HG02870 (cell line): ENCODE results near the gene HMGCL.
"Not testable (repeated sequence)": the region's sequence is repeated elsewhere in the genome, so short reads cannot be mapped to it uniquely, and the experiment has no call there.

Experiments used
- ATAC-seq: cut with Tn5 transposase; IDR thresholded peaks from one replicate; pipeline ENCODE4 v1.9.1; 2021; ENCODE audit warnings: mild to moderate bottlenecking, moderate library complexity; ENCODE audit not compliant: unreplicated experiment

Gene HMGCL

DNA sequence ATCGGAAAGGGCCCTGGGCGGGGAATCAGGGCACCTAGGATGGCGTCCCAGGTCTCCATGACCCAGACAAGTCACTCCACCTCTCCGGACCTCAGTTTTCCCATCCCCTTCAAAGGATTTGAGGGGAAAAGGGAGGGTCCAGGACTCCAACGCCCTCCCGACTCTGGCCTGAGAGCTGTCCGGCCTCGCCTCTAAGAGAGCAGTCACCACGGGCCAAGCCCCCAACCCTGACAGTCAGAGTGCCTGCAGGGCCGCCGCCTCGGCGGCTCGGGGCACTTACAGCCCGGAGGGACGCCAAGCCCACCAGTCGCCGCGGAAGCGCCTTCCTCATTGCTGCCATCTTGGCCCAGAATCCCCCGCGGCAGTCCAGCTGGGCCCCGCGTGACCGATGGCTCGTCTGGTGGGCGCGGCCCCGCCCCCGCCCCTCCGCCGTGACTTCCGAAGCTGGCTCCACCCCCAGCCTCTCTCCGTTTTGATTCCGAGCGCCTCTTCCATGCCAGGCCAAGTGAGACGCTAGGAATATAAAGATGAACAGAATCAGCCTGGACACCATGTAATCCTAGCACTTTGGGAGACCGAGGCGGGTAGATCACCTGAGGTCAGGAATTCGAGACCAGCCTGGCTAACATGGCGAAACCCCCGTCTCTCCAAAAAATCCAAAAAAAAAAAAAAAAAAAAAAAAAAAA, at the start of gene HMGCL:
Gene HMGCL (minus strand): TSS at position 354 of the 686 bp plus-strand sequence. CDS start 14 bp downstream, at position 340.
- ATAC-seq, result no peak

GRCh38 chr1:23872421-23872820, 47.2 kb upstream of the HMGCL start:
- ATAC-seq, result no peak

GRCh38 chr1:23869051-23869450, 43.8 kb upstream of the HMGCL start:
- no peak for ATAC-seq

DNA sequence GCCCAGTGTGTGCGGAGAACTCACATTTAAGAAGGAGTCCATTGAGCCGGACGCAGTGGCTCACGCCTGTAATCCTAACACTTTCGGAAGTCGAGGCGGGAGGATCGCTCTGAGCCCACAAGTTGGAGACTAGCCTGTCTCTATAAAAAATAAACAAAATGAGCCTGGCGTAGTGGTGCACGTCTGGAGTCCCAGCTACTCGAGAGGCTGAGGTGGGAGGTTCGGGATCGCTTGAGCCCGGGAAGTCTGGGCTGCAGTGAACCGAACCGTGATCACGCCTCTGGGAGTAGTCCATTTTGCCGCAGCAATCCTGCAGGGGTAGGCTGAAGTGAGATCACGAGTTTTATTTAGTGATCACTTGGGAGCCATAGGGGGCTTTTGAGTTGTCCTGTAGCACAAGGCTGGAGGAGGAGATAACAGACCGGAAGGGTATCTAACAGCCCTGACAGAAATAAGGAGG, 43.4 kb upstream of the HMGCL start:
- no peak for ATAC-seq

GRCh38 chr1:23867895-23868556, 42.8 kb upstream of the HMGCL start, which contains the start of gene FUCA1:
FUCA1 (minus strand) TSS chr1:23868290; CDS start chr1:23868286, 4 bp downstream.
- ATAC-seq, result peak; percentile 87

DNA sequence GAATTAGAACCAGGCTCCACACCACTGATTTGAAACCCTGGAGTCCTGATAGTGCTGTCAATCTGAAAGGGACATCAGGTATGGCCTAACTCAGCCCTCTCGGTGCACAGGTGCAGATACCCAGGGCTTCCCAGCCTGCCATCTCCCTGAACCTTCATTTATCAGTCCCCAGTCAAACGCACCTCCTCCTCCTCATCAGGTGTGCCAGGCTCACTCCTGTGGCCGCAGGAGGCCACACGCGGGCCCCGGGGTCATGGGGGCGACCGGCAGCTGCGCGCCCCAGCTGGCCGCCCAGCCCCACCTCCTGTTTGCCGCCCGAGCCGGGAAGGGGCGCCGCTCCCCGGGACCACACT, 42.3 kb upstream of the HMGCL start:
- ATAC-seq, result no peak

DNA sequence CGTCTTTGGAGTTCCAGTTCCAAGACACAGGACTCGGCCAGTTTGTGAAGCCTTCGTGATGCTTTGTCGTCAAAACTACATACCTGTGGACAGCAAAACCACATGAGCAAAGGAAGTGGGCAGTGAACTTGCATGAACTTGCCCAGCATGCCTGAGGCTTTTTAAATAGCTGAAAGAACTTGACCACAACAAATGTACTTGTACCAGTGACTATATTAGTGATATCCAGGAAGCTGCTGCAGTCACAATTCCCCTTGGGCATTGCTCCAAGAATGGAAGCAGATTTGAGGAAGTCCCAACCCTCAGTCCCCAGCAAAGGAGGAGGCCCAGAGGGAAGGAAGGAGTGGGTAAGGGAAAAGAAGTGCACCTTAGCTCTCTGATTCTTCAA, 40.3 kb upstream of the HMGCL start:
- no peak for ATAC-seq

DNA sequence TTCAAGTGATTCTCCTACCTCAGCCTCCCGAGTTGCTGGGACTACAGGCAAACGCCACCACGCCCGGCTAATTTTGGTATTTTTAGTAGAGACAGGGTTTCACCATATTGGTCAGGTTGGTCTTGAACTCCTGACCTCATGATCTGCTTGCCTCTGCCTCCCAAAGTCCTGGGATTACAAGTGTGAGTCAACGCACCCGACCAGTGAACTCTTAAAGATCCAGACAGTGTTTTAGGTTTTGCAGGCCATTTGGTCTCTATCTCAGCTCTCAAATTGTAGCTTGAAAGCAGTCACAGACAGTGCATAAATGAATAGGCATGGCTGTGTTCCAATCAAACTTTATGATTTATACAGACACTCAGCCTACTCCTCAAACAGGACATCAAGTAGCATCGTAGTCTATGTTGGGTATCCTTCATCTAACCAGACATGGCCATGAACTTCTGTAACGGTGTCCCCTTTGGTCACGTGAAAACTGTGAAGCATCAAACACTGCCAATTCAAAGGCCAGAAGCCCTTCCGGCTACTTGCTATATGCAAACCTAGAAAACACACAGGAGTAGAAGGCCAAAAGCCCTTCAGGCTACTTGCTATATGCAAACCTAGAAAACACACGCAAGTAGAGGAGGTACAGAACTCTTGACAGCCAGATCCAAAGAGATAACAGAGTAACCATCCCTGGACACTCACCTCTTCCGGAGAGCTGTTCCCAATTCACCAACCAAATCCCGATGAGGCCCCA, 39.7 kb upstream of the HMGCL start:
- ATAC-seq, result no peak

- ATAC-seq, result no peak
Observed at GRCh38 chr1:23862640-23863039, 37.4 kb upstream of the HMGCL start.

GRCh38 chr1:23854568-23854967, 29.3 kb upstream of the HMGCL start:
- no peak for ATAC-seq

- ATAC-seq, result not testable (repeated sequence)
Observed at GRCh38 chr1:23853124-23853523, 27.9 kb upstream of the HMGCL start.

- ATAC-seq, result not testable (repeated sequence)
Observed at GRCh38 chr1:23851406-23851805, 26.2 kb upstream of the HMGCL start.

DNA sequence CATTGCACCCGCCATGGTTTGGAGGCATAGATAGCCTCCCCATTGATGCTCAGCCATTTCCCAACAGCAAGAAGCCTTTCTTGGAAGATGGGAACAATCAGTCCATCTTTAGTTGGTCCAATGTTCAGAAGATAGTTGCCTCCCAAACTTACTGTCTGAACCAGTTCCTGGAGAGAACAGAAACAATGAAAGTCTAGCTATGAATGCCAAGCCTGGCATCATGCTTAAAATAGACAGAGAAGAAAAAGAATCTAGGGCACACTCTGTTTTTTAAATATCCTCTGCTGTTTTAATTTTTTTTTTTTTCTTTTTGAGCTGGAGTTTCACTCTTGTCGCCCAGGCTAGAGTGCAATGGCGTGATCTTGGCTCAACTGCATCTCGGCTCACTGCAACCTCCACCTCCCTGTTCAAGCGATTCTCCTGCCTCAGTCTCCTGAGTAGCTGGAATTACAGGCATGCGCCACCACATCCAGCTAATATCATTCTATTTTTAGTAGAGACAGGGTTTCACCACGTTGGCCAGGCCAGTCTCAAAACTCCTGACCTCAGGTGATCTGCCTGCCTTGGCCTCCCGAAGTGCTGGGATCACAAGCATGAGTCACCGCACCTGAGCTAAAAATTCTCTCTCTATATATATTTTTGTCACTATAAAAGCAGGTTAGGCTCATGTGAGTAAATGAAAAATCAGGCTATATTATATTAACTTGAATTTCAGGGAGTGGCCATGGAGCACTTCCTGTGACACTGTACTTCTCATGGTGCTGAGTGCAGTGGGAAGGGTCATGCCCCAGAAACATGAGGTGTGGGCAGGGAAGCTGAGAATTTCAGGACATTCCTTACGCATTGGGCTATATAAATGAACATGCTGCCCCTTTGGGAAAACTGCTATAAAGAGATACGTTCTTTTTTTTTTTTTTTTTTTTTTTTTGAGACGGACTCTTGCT, 23.7 kb upstream of the HMGCL start:
- ATAC-seq, result no peak

DNA sequence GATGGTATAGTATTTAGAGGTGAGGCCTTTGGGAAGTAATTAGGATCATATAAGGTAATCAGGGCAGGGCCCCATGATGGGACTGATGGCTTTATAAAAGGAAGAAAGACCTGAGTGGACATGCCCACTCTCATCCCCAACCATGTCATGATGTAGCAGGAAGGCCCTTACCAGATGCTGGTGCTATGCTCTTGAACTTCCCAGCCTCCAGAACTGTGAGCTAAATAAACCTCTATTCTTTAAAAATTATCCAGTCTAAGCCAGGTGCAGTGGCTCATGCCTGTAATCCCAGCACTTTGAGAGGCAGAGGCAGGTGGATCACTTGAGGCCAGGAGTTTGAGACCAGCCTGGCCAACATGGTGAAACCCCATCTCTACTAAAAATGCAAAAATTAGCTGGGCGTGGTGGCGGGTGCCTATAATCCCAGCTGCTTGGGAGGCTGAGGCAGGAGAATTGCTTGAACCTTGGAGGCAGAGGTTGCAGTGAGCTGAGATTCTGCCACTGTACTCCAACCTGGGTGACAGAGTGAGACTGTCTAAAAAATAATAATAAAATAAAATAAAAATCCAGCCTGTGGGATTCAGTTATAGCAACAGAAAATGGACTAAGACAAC, 22.4 kb upstream of the HMGCL start:
- ATAC-seq, result not testable (repeated sequence)

GRCh38 chr1:23845163-23845562, 19.9 kb upstream of the HMGCL start:
- ATAC-seq, result no peak

GRCh38 chr1:23843644-23844043, 18.4 kb upstream of the HMGCL start:
- no peak for ATAC-seq

DNA sequence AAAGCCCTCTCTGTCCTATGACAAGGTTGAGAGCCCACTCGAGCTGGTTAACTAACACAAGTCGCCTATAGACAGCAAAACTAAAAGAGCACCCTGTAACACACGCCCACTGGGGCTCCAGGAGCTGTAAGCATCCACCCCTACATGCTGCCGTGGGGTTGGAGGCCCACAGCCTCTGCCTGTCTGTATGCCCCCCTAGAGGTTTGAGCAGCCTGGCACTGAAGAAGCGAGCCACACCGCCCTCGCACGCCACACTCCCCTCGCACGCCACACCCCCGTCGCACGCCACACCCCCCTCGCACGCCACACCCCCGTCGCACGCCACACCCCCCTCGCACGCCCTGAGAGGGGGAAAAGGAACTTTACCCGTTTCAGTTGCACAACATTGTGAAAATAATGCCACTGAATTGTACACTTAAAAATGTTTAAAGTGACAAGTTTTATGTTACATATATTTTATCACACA, 13.2 kb upstream of the HMGCL start:
- ATAC-seq, result no peak

DNA sequence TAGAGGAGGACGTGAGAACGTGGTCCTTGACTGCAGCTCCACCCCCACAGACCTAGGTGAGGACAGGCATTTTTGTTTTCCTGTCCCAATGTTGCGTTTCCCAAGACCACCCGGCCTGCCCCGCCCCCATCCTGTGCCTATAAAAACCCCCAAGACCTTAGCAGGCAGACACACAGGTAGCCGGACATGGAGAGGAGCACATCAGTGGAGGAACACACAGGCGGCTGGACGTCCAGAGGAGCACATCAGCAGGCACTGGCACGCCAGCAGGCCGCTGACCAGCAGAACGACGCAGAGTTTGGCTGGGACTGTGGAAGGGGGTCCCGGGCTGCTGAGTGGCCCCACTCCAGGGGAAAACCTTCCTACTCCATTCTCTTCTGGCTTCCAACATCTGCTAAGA, 12.7 kb upstream of the HMGCL start:
- no peak for ATAC-seq

GRCh38 chr1:23836037-23836436, 10.8 kb upstream of the HMGCL start:
- no peak for ATAC-seq

GRCh38 chr1:23834156-23834555, 8.9 kb upstream of the HMGCL start:
- ATAC-seq, result not testable (repeated sequence)
